ENCODE data around the gene RIN3.

DNA sequence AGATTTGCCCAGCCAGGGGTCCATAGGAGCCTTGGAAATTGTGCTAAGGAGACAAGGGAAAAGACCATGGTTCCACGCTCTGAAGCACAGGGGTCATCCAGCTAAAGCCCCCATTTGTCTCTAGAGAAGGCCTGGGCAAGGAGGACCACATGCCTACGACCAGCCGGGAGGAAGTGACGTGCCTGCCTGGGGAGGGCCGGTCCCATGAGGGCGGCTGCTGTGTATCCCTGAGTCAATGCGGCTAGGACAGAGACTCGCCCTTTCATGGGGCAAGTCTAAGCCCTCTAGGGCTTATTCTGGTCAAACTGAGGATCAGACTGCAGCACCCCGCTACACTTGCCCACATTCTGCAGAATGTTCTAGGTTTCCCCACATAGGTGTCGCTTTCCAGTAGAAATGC, 20.6 kb upstream of the RIN3 start:
- TF ChIP-seq, protein P1, sequence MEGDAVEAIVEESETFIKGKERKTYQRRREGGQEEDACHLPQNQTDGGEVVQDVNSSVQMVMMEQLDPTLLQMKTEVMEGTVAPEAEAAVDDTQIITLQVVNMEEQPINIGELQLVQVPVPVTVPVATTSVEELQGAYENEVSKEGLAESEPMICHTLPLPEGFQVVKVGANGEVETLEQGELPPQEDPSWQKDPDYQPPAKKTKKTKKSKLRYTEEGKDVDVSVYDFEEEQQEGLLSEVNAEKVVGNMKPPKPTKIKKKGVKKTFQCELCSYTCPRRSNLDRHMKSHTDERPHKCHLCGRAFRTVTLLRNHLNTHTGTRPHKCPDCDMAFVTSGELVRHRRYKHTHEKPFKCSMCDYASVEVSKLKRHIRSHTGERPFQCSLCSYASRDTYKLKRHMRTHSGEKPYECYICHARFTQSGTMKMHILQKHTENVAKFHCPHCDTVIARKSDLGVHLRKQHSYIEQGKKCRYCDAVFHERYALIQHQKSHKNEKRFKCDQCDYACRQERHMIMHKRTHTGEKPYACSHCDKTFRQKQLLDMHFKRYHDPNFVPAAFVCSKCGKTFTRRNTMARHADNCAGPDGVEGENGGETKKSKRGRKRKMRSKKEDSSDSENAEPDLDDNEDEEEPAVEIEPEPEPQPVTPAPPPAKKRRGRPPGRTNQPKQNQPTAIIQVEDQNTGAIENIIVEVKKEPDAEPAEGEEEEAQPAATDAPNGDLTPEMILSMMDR (IDR thresholded peaks at IDR 0.05; ENCODE audit: insufficient read depth, low read depth, low read length): no peak
- TF ChIP-seq EZH2 (IDR thresholded peaks at IDR 0.05; ENCODE audit: insufficient read depth, low read length): no peak

All from astrocyte (in vitro differentiated cells and primary cell).